Esophagus squamous epithelium (tissue), 5 donors: ENCODE results near the gene OR2V2. TPM values are rescaled to one million over a fixed set of nuclear protein-coding genes. Genes with fewer than 3 reads are reported as not detected.
A peak's percentile ranks its signal among the peaks of the same experiment; 100 is the strongest.

ENCODE experiments used
- DNase-seq: peaks from one replicate; lab custom pipeline; 2025; lab: John Stamatoyannopoulos, UW
- H3K27ac ChIP-seq, 4 donors: fragments of 200-600 bp; sonication (generic); one replicate each; pipeline ENCODE4 v1.5.1; 2016 to 2019; ENCODE audit warnings: mild to moderate bottlenecking in 1 of 4
- H3K27me3 ChIP-seq, 4 donors: fragments of 200-600 bp; sonication (generic); 1 replicate in 3 of 4; 2 replicates in 1 of 4; pipeline versions ENCODE4 v1.5.1 to v1.6.0; 2017 to 2021; ENCODE audit warnings: antibody characterized with exemption in 1 of 4
- H3K36me3 ChIP-seq, 3 donors: fragments of 200-600 bp; sonication (generic); one replicate each; pipeline ENCODE4 v1.5.1; 2016 to 2019
- H3K4me1 ChIP-seq, 3 donors: fragments of 200-600 bp; sonication (generic); one replicate each; pipeline ENCODE4 v1.5.1; 2017 to 2019
- H3K4me3 ChIP-seq, 4 donors: fragments of 200-600 bp; sonication (generic); 1 replicate in 3 of 4; 2 replicates in 1 of 4; pipeline ENCODE4 v1.5.1; 2016 to 2019; ENCODE audit warnings: mild to moderate bottlenecking in 2 of 4, moderate library complexity in 1 of 4
- H3K9me3 ChIP-seq, 3 donors: fragments of 200-600 bp; sonication (generic); one replicate each; pipeline ENCODE4 v1.5.1; 2016 to 2019
- CTCF ChIP-seq, 6 experiments: fragments of 450-650 bp in 4 of 6; fragments of 200-600 bp in 2 of 6; sonication (generic) in 2 of 6; IDR thresholded peaks; one replicate each; pipeline ENCODE4 v1.5.1; 2016 to 2019; ENCODE audit warnings: antibody characterized with exemption in 6 of 6, mild to moderate bottlenecking in 4 of 6, moderate library complexity in 4 of 6
- POLR2A ChIP-seq, 4 donors: fragments of 450-650 bp; IDR thresholded peaks; one replicate each; pipeline ENCODE4 v1.6.1; 2017; ENCODE audit warnings: antibody characterized with exemption in 4 of 4, mild to moderate bottlenecking in 4 of 4, moderate library complexity in 3 of 4
- WGBS, 2 donors: methylation state at CpG; one replicate each; pipeline ENCODE4 v1.1.5; 2018; 5-methylcytosine and 5-hydroxymethylcytosine counted together
- intact Hi-C: fragments of 100-400 bp; cut with DNase I; formaldehyde crosslinking; loops from one replicate; pipeline ENCODE4 v1.15.0; 2022
- total RNA-seq, 4 donors: library from RNA; depleted of rRNA; stranded (reverse); fragments of >200 nt; gene quantifications; one replicate each; pipeline ENCODE4 v1.1.0, GENCODE V29; 2016
- donor health status: DM: yes; HTN: yes; CAD: no.

Gene OR2V2
- total RNA-seq, 4 donors from 2014 or later: not detected

GRCh38 chr5:181118369-181118768, 29.0 kb upstream of the OR2V2 start:
- WGBS, 2 donors: 100% methylated on average over 1 to 3 of the region's 6 CpGs
- Histone ChIP-seq H3K9me3 (no peaks in the 10 kb centered on the region), H3K4me1 (peaks cover 0 to 15% (median 7%) of the 10 kb centered on the region in 3 donors), H3K36me3 (no peaks in the 10 kb centered on the region), H3K27me3 (peaks cover 0 to 96% (median 11%) of the 10 kb centered on the region in 4 donors), H3K4me3 (no peak overlapping the region), H3K27ac (no peak overlapping the region)
- intact Hi-C loops: no loop called here
- DNase-seq: no peak
- TF ChIP-seq POLR2A (IDR thresholded peaks at IDR 0.05) (no peak), CTCF (IDR thresholded peaks at IDR 0.05) (no peak)

- Histone ChIP-seq H3K4me3 (no peak overlapping the region), H3K9me3 (no peaks in the 10 kb centered on the region), H3K27ac (no peak overlapping the region), H3K4me1 (peaks cover 0 to 15% (median 7%) of the 10 kb centered on the region in 3 donors), H3K36me3 (no peaks in the 10 kb centered on the region), H3K27me3 (peaks cover 0 to 93% (median 10%) of the 10 kb centered on the region in 4 donors)
- no peak for TF ChIP-seq POLR2A (IDR thresholded peaks at IDR 0.05)
- TF ChIP-seq CTCF (IDR thresholded peaks at IDR 0.05): no peak
- 89 to 94% methylated on average over 6 to 8 of the region's 8 CpGs for WGBS, 2 donors
- intact Hi-C loops: no loop called here
- DNase-seq: no peak
These were observed 28.3 kb upstream of the OR2V2 start for GRCh38 chr5:181119105-181119504.

- Histone ChIP-seq H3K27ac (no peak overlapping the region), H3K4me1 (peaks cover 0 to 7% (median 3%) of the 10 kb centered on the region in 3 donors), H3K9me3 (no peaks in the 10 kb centered on the region), H3K27me3 (peaks cover 0 to 91% (median 4%) of the 10 kb centered on the region in 4 donors), H3K4me3 (no peak overlapping the region), H3K36me3 (no peaks in the 10 kb centered on the region)
- intact Hi-C loops: no loop called here
- DNase-seq: no peak
- no peak for TF ChIP-seq POLR2A (IDR thresholded peaks at IDR 0.05)
- TF ChIP-seq CTCF (IDR thresholded peaks at IDR 0.05): no peak
- 81 to 86% methylated on average over 4 of the region's 4 CpGs for WGBS, 2 donors
These were observed 27.1 kb upstream of the OR2V2 start for GRCh38 chr5:181120306-181120705.

- no peak overlapping the region for H3K27ac ChIP-seq
- H3K4me3 ChIP-seq: no peak overlapping the region
- H3K4me1 ChIP-seq: peaks cover 0 to 7% (median 0%) of the 10 kb centered on the region in 3 donors
- no peaks in the 10 kb centered on the region for H3K9me3 ChIP-seq
- DNase-seq: no peak
- 74 to 80% methylated on average over 5 of the region's 5 CpGs for WGBS, 2 donors
- intact Hi-C loops: no loop called here
- no peak for TF ChIP-seq POLR2A (IDR thresholded peaks at IDR 0.05)
- no peaks in the 10 kb centered on the region for H3K36me3 ChIP-seq
- peaks cover 0 to 91% (median 0%) of the 10 kb centered on the region in 4 donors for H3K27me3 ChIP-seq
These were observed 26.6 kb upstream of the OR2V2 start for GRCh38 chr5:181120761-181121160.

- Histone ChIP-seq H3K27ac (no peak overlapping the region), H3K27me3 (peaks cover 0 to 85% (median 0%) of the 10 kb centered on the region in 4 donors), H3K4me1 (peaks cover 0 to 7% (median 0%) of the 10 kb centered on the region in 3 donors), H3K4me3 (no peak overlapping the region), H3K36me3 (no peaks in the 10 kb centered on the region), H3K9me3 (no peaks in the 10 kb centered on the region)
- intact Hi-C loops: no loop called here
- WGBS, 2 donors: 52 to 53% methylated on average over 15 of the region's 28 CpGs
- DNase-seq: no peak
- peak in 1 of 6 experiments; percentile 16 for TF ChIP-seq CTCF (IDR thresholded peaks at IDR 0.05)
- TF ChIP-seq POLR2A (IDR thresholded peaks at IDR 0.05): no peak
These were observed 25.5 kb upstream of the OR2V2 start for GRCh38 chr5:181121675-181122561.
